ENCODE data around the gene BRD3.

Gene BRD3

GRCh38 chr9:134066526-134066912, 1.3 kb downstream of the BRD3 start:
- no peak for DNase-seq

GRCh38 chr9:134065612-134066419, 2.0 kb downstream of the BRD3 start:
- DNase-seq = peak; percentile 35

DNA sequence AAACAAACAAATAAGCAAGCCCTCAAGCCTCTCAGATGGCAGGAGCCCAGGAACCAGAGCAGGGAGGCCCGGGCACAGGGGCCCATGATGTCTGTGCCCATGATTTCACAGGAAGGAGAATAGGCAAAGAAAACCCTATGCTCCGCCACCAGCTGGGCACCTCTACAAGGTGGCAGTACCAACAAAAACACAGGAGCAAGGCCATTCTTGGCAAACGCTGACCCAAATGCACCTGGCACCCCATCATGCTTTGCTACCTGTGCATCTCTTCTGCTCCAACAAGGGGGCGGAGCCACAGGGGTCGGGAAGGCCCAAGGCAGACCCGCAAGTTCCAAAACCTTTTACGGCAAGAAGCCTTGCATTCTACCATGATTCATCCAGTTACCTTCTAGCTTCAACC, 3.1 kb downstream of the BRD3 start:
- DNase-seq = no peak

GRCh38 chr9:134063571-134064450, 4.0 kb downstream of the BRD3 start:
- DNase-seq = no peak

GRCh38 chr9:134063088-134063570, 4.7 kb downstream of the BRD3 start:
- DNase-seq = no peak

DNA sequence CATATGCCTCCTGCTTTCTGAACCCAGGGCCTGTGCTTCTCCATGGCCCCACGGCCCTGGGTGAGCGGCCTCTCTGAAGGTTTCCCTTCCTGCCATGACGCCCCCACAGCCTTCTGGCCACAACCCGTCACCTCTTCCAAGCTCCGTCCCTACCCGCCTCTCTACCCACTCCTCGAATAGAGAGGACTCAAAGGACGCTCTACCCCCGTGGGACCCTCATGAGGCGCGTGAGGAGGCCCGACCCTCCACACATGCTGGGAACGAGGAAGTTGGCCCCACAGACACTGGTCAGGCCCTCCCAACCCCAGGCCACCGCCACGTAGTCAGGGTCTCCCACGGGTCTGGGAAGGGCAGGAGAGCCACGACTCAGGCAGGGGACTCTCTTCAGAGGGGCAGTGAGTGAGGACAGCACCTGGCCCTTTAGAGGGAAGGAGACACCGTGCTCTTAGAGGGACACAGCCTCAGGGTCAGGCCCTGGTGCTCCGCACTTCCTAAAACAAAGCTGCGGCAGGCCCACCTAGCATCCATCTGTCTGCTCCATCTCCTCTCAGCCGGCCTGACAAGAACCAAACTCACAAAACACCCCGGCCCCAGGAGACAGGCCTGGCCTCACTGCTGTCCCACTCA, 5.3 kb downstream of the BRD3 start:
- DNase-seq = no peak

DNA sequence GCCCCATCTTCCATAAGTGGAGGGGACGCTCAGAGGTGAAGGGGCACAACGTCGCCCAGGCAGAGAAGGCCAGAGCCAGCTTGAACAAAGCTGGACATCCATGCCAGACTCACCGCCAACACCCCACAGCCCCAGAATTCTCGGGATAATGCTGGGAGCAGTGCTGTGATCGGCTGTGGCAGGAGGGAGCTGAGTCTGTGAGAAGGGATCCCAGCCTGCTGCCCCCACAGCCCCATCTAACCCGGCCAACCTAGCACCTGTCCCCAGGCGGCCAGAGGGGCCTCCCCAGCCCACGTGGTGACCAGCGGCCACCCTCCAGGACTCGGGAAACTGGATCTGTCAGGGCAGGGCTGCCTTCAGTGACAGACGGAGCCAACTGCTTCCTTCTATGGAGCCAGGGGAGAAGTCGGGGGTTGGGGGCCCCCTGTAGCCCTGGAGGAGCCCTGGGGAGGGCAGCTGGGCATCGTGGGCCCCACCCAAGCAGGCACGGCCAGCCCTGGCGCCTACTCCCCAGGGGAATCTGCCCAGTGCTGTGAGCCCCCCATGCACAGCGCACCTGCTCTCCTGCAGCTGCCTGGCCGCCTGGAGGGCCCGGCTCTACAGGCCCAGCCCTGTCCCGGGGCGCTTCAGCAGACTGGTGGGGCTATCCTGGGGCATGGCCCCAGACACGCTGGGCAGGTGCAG, 6.0 kb downstream of the BRD3 start:
- DNase-seq = no peak

- no peak for DNase-seq
These were observed 6.7 kb downstream of the BRD3 start for GRCh38 chr9:134061019-134061687.

DNA sequence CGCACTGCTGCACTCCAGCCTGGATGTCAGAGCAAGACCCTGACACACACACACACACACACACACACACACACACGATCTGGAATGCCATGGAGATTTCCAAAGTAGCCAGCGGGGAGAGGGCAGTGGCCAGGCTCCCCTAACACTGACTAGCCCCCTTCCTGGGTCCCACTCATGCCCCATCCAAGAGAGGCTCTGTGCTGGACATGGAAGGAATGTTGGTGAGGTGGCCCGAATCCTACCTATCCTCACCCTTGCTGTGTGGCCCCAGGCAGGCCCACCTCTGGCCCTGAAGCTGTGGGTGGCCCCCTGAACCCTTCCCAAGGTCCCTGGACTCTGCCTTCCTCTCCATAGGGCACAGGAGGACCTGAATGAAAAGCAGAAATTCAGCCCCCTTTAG, 7.3 kb downstream of the BRD3 start:
- DNase-seq = no peak

DNA sequence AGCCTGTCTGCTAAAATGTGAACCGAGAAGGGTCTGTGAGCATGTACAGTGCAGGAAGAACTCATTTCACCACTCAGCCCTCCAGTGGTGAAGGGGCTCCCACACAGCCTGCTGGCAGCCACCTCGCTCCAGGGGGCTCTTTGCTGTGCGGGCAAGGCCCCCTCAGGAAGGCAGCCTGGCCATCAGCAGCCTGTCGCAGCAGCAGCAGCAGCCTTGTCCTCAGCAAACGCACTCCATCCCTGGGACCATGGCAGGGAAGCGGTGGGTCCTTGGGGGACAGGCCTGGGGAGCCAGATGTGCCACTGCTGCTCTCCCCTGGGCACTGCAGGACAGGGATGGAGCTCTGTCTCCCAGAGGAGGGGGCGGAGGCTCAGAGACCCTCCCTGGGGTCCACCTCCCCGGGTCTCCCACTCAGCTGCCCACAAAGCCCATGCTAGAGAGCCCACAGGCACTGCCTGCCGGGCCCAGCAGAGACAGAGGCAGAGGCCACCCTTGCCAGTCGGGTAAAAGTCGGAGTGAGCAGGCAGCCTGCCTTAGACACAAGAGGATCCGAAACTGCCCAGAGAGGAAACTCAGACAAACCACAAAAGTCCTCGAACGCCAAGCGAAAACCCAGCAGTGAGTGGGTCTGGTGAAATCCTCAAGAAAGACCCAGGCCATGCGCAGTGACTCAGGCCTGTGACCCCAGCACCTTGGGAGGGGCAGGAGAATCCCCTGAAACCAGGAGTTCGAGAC, 8.0 kb downstream of the BRD3 start:
- no peak for DNase-seq

GRCh38 chr9:134059188-134059641, 8.6 kb downstream of the BRD3 start:
- no peak for DNase-seq

- DNase-seq = no peak
These were observed 9.1 kb downstream of the BRD3 start for GRCh38 chr9:134058716-134059115.

DNA sequence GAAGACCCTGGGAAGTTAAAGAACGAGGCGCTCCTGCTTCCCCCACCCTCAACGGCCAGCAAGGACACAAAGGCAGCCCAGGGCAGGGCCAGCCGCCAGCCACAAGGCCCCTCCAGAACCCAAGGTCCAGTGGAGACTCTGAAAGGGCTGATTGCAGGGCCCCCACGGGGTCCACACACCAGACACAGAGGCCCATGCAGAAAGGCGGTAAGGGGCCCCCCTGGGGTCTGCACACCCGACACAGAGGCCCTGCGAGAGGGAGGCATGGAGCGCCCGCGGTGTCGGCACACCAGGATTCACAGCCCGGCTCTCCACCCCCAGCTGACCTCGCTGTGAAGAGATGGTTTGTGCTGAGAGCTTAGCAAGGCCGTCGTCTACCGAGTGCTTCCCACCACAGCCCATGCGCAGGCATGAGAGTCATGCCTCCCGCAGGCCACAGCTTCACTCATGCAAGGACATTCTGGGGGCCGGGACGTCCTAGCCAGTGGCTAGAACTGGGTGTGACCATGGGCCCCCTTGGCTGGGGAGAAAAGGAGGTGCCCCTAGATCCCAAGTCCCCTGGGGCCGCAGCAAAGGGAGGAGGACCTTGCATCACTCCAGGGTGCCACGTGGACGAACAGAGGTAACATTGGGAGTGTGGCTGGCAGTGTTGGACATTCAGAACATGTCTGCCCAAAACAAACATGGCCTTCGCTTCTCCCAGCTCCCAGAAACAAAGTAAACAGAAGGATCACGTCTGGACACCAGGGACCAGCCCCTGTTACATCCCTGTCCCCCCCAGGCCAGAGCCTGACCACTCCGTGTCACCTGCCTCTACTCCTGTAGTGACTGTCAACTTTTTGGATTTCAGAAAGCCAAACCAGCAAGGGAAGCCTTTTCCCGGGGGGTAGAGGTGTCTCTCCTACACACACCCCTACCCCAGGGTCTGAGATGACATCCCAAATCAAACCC, 9.8 kb downstream of the BRD3 start:
- DNase-seq = no peak

DNA sequence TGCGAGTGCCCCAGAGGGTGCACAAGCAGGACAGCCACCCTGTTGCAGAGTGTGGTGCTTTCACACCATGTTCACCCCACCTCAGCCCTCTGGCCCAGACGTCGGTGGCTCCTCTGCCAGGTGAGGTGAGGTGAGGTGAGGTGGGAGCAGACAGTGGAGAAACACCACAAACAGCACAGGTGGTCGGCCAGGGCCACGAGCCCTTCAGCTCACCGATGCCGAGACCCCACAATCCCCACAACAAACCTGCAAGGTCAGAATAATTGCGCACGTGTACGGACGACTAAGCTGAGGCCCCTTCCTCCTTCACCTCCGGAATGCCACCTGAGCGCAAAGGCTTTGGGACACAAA, 10.5 kb downstream of the BRD3 start:
- DNase-seq = no peak

DNA sequence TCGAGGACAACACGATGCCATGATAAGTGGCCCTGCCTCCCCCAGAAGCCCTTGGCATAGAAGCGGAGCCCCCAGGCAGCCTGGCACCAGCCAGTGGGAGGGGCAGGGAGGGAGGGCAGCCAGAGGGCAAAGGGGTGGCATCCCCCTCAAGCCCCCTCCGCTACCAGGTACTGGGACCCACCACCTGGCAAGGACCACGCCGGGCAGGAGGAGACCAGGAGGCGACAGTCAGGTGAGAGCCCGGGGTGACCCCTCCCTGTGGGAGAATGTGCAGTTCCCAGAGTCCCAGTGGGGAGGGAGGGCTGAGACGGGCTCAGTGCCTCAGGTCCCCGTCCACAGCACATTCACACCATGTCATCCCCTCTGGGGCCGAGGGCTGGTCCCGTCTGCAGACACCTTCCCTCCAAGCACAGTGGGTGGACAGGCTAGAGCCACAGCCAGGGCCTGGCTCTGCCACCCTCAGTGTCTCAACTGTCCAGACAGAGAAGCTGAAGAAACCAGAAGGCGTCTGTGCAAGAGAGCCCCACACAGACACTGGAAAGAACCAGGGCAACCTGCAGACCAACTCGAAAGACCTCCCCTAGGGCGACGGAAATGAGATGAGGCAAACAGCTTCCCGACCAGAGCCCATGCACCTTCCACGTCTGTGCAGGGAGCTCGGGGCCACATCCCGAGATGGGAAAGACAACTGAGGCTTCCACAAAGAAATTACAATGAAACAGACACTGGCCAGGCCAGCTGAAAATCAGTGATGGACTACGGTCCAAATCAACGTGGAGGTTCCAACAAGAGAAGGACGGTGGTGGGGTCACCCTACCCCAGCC, 11.1 kb downstream of the BRD3 start:
- DNase-seq = no peak

- no peak for DNase-seq
These were observed 11.8 kb downstream of the BRD3 start for GRCh38 chr9:134055981-134056461.

GRCh38 chr9:134054891-134055811, 12.7 kb downstream of the BRD3 start:
- DNase-seq = no peak
